HepG2 (cell line): ENCODE results near the gene MPC2. TPM values are rescaled to one million over a fixed set of nuclear protein-coding genes. Genes with fewer than 3 reads are reported as not detected.
A peak's percentile ranks its signal among the peaks of the same experiment; 100 is the strongest.

Experiments
- ATF7 ChIP-seq, 2 experiments: fragments of 450-650 bp in 1 of 2; sonication (generic) in 1 of 2; formaldehyde crosslinking in 1 of 2; IDR thresholded peaks; 2 replicates each; pipeline versions ENCODE4 v1.4.0 to v1.6.1; 2016 to 2020; ENCODE audit warnings: antibody characterized with exemption in 1 of 2, mild to moderate bottlenecking in 1 of 2, missing genetic modification reagents in 1 of 2
- BRCA1 ChIP-seq: sonication (generic); formaldehyde crosslinking; IDR thresholded peaks from 2 replicates; pipeline ENCODE4 v1.4.0; 2020; ENCODE audit warnings: missing genetic modification reagents
- IKZF4 ChIP-seq: sonication (generic); formaldehyde crosslinking; IDR thresholded peaks from 2 replicates; pipeline ENCODE4 v1.5.1; 2020; ENCODE audit warnings: borderline replicate concordance, mild to moderate bottlenecking, low read depth, missing genetic modification reagents; ENCODE audit errors: not compliant biosample characterization
- IKZF5 ChIP-seq: IDR thresholded peaks from 2 replicates; pipeline ENCODE4 v1.6.1; 2018; ENCODE audit warnings: missing genetic modification reagents, mild to moderate bottlenecking, missing compliant biosample characterization
- NFE2L1 ChIP-seq: sonication (generic); formaldehyde crosslinking; IDR thresholded peaks from 2 replicates; pipeline ENCODE4 v1.4.0; 2020; ENCODE audit warnings: missing genetic modification reagents, mild to moderate bottlenecking, borderline replicate concordance
- NFKBIZ ChIP-seq: IDR thresholded peaks from 2 replicates; pipeline ENCODE4 v1.6.1; 2018; ENCODE audit warnings: missing genetic modification reagents, missing compliant biosample characterization
- POLR2AphosphoS5 ChIP-seq: IDR thresholded peaks from 2 replicates; pipeline ENCODE4 v1.6.1; 2012; ENCODE audit warnings: low read depth, low read length
- RFX1 ChIP-seq: fragments of 450-650 bp; IDR thresholded peaks from 2 replicates; pipeline ENCODE4 v1.6.1; 2017
- THAP7 ChIP-seq: sonication (generic); formaldehyde crosslinking; IDR thresholded peaks from 2 replicates; pipeline ENCODE4 v1.8.1; 2023; ENCODE audit warnings: mild to moderate bottlenecking, missing genetic modification reagents
- ZBTB43 ChIP-seq: sonication (generic); formaldehyde crosslinking; conservative IDR thresholded peaks from 2 replicates; pipeline ENCODE4 v1.4.0; 2020; ENCODE audit warnings: missing genetic modification reagents
- ZBTB44 ChIP-seq: sonication (generic); formaldehyde crosslinking; IDR thresholded peaks from 2 replicates; pipeline ENCODE4 v1.4.0; 2020; ENCODE audit warnings: missing genetic modification reagents
- ZGPAT ChIP-seq: IDR thresholded peaks from 2 replicates; pipeline ENCODE4 v1.6.1; 2016; ENCODE audit warnings: mild to moderate bottlenecking
- ZKSCAN8 ChIP-seq: IDR thresholded peaks from 2 replicates; pipeline ENCODE4 v1.6.1; 2016; ENCODE audit warnings: borderline replicate concordance, missing genetic modification reagents, missing compliant biosample characterization
- ZMYM3 ChIP-seq: sonication (generic); formaldehyde crosslinking; IDR thresholded peaks from 2 replicates; pipeline ENCODE4 v1.5.1; 2020; ENCODE audit warnings: mild to moderate bottlenecking, missing genetic modification reagents
- ZNF205 ChIP-seq: IDR thresholded peaks from 2 replicates; pipeline ENCODE4 v1.6.1; 2018; ENCODE audit warnings: missing biosample characterization, missing genetic modification reagents
- ZNF275 ChIP-seq: sonication (generic); formaldehyde crosslinking; IDR thresholded peaks from 2 replicates; pipeline ENCODE4 v1.8.0; 2022; ENCODE audit warnings: missing genetic modification reagents, mild to moderate bottlenecking, inconsistent platforms, borderline replicate concordance
- ZNF292 ChIP-seq: sonication (generic); formaldehyde crosslinking; IDR thresholded peaks from 2 replicates; pipeline ENCODE4 v1.8.1; 2022; ENCODE audit warnings: mild to moderate bottlenecking, low read depth, missing genetic modification reagents, borderline replicate concordance
- ZNF704 ChIP-seq: sonication (generic); formaldehyde crosslinking; IDR thresholded peaks from 2 replicates; pipeline ENCODE4 v1.8.1; 2023; ENCODE audit warnings: mild to moderate bottlenecking, inconsistent platforms, moderate library complexity, missing genetic modification reagents, borderline replicate concordance
- ZNF841 ChIP-seq: sonication (generic); formaldehyde crosslinking; IDR thresholded peaks from 2 replicates; pipeline ENCODE4 v1.8.1; 2023; ENCODE audit warnings: missing genetic modification reagents, borderline replicate concordance
- polyA plus RNA-seq, 8 experiments: library from polyadenylated mRNA; depleted of rRNA in 3 of 8; stranded (reverse) in 7 of 8; unstranded in 1 of 8; fragments of >200 nt; fragmentation: Illumina TruSeq in 4 of 8; extraction: Trizol in 4 of 8; gene quantifications; 2 replicates each; pipeline versions ENCODE4 v1.2.1 to v1.2.3, GENCODE V29; 2011 to 2016; ENCODE audit warnings: low read depth in 4 of 8, missing spikeins in 1 of 8, mixed read lengths in 1 of 8; ENCODE audit not compliant: insufficient read depth in 1 of 8
- total RNA-seq, 5 experiments: library from RNA; depleted of rRNA; stranded (reverse); fragments of >200 nt; fragmentation: Illumina TruSeq; extraction: Trizol; gene quantifications; 2 replicates each; pipeline ENCODE4 v1.2.3, GENCODE V29; 2016; ENCODE audit warnings: low read depth in 1 of 5

The MPC2 gene
- total and polyA plus RNA-seq, 2 of the 13 experiments (the other 11 are each of a cell fraction or from before 2014, with no cell fraction given): 38.8 to 136 TPM

- TF ChIP-seq ZGPAT (CRISPR knock-in tag): peak; percentile 85
- TF ChIP-seq ZKSCAN8 (CRISPR knock-in tag): peak; percentile 20; the same call in 1 of the 2 replicates
- TF ChIP-seq BRCA1: no peak
- TF ChIP-seq ZMYM3: no peak
- peak; percentile 93 for TF ChIP-seq POLR2AphosphoS5
- TF ChIP-seq ZNF275: 0 out of 2 replicates have a peak, but pooled peaks have one; percentile 34
- TF ChIP-seq ZNF704 (CRISPR knock-in tag): no peak
- no peak for TF ChIP-seq NFKBIZ
- TF ChIP-seq IKZF4 (CRISPR knock-in tag): peak; percentile 79
- no peak for TF ChIP-seq ZBTB43 (CRISPR knock-in tag)
- 0 out of 2 replicates have a peak, but pooled peaks have one; percentile 3 for TF ChIP-seq THAP7 (CRISPR knock-in tag)
- no peak for TF ChIP-seq NFE2L1
- peak; percentile 98 for TF ChIP-seq RFX1
- TF ChIP-seq ZNF205 (CRISPR knock-in tag): peak; percentile 77; the same call in 1 of the 2 replicates
- TF ChIP-seq IKZF5: peak; percentile 87
- TF ChIP-seq ATF7 (IDR thresholded peaks at IDR 0.05): no peak
- TF ChIP-seq ATF7 (CRISPR knock-in tag; IDR thresholded peaks at IDR 0.05): peak; percentile 25; the same call in 1 of the 2 replicates
- no peak for TF ChIP-seq ZNF841 (CRISPR knock-in tag)
- no peak; the same call in 1 of the 2 replicates for TF ChIP-seq ZNF292 (CRISPR knock-in tag)
- TF ChIP-seq ZBTB44 (CRISPR knock-in tag): no peak
Measured at GRCh38 chr1:167936068-167936929, 573 bp downstream of the MPC2 start, which contains the start of gene DCAF6 (continued).
